Glutamatergic neuron (in vitro differentiated cells): ENCODE measurements around the gene UBE2E3. TPM values are rescaled to one million over a fixed set of nuclear protein-coding genes. Genes with fewer than 3 reads are reported as not detected.
"Not testable (repeated sequence)": the region's sequence is repeated elsewhere in the genome, so short reads cannot be mapped to it uniquely, and the experiment has no call there.

Experiments used
- DNase-seq: peaks from one replicate; pipeline ENCODE4 v3.0.0; 2022
- H3K27ac Mint-ChIP-seq: one replicate; pipeline ENCODE4 v1.8.0; 2020; ENCODE audit warnings: mild to moderate bottlenecking, mixed read lengths, inconsistent platforms; ENCODE audit not compliant: unreplicated experiment
- H3K27me3 Mint-ChIP-seq: one replicate; pipeline ENCODE4 v1.8.0; 2020; ENCODE audit warnings: mild to moderate bottlenecking, moderate library complexity, mixed read lengths, inconsistent platforms; ENCODE audit not compliant: unreplicated experiment
- H3K36me3 Mint-ChIP-seq: one replicate; pipeline ENCODE4 v1.8.0; 2020; ENCODE audit warnings: mild to moderate bottlenecking, mixed read lengths, inconsistent platforms; ENCODE audit not compliant: unreplicated experiment
- H3K4me1 Mint-ChIP-seq: one replicate; pipeline ENCODE4 v1.8.0; 2020; ENCODE audit warnings: mild to moderate bottlenecking, low read depth, mixed read lengths, inconsistent platforms; ENCODE audit not compliant: unreplicated experiment
- H3K4me3 Mint-ChIP-seq: one replicate; pipeline ENCODE4 v1.8.0; 2020; ENCODE audit warnings: mild to moderate bottlenecking, mixed read lengths, inconsistent platforms; ENCODE audit not compliant: unreplicated experiment
- H3K9me3 Mint-ChIP-seq: one replicate; pipeline ENCODE4 v1.8.0; 2020; ENCODE audit warnings: mild to moderate bottlenecking, moderate library complexity, mixed read lengths, inconsistent platforms; ENCODE audit not compliant: unreplicated experiment
- CTCF ChIP-seq: fragments of 200-600 bp; sonication (generic); IDR thresholded peaks from one replicate; pipeline ENCODE4 v1.5.0; 2021; ENCODE audit not compliant: partially characterized antibody, unreplicated experiment
- long read RNA-seq: library from polyadenylated mRNA; unstranded; transcript quantifications from one replicate; pipeline ENCODE4 v2.0.0, GENCODE V29; 2020; ENCODE audit not compliant: unreplicated experiment
- total RNA-seq: library from RNA; stranded (reverse); fragmentation: NEBNext Ultra II Directional; extraction: Animal tissue kit (Norgen Biotek cat#: 25700); gene quantifications from one replicate; pipeline ENCODE4 v1.2.1, GENCODE V29; 2021; ENCODE audit not compliant: unreplicated experiment

The UBE2E3 gene
- 294 TPM for total RNA-seq
- long read RNA-seq, transcript UBE2E3-212 (4 exons, 499 nt): minor isoform, 16 of 272 reads
- long read RNA-seq, transcript UBE2E3-209 (6 exons, 1,556 nt): minor isoform, 36 of 272 reads
- long read RNA-seq, transcript UBE2E3-202 (6 exons, 1,570 nt): major isoform, 111 of 272 reads
- long read RNA-seq, partial matches to known transcripts: 14 of 272 reads
- long read RNA-seq, other reads (novel, unspliced or antisense): 91 of 272 reads

- peaks cover 6% of the 10 kb centered on the region for H3K9me3 Mint-ChIP-seq
- H3K4me1 Mint-ChIP-seq: peaks cover 6% of the 10 kb centered on the region
- peak within 1 kb of the TSS; percentile 99 for H3K4me3 Mint-ChIP-seq
- H3K27ac Mint-ChIP-seq: peak within 1 kb of the TSS; percentile 98
- peaks cover 7% of the 10 kb centered on the region for H3K27me3 Mint-ChIP-seq
- H3K36me3 Mint-ChIP-seq: no peaks in the 10 kb centered on the region
- DNase-seq: peak; percentile 92
- peak; percentile 74 for TF ChIP-seq CTCF
These were observed at the start of gene UBE2E3 for GRCh38 chr2:180980106-180980942. UBE2E3 (plus strand) TSS chr2:180980605; CDS start chr2:180982043, 1,438 bp downstream.

- TF ChIP-seq CTCF: no peak
- Mint-ChIP-seq H3K4me1 (peaks cover 31% of the 10 kb centered on the region), H3K27me3 (no peaks in the 10 kb centered on the region), H3K36me3 (no peaks in the 10 kb centered on the region), H3K27ac (no peak overlapping the region), H3K4me3 (no peak overlapping the region), H3K9me3 (no peaks in the 10 kb centered on the region)
- no peak for DNase-seq
These were observed 48.6 kb upstream of the UBE2E3 start for GRCh38 chr2:180931841-180932240.

- H3K4me3 Mint-ChIP-seq: no peak overlapping the region
- no peak for DNase-seq
- H3K27me3 Mint-ChIP-seq: no peaks in the 10 kb centered on the region
- H3K4me1 Mint-ChIP-seq: peaks cover 23% of the 10 kb centered on the region
- no peak overlapping the region for H3K27ac Mint-ChIP-seq
- no peak for TF ChIP-seq CTCF
- H3K9me3 Mint-ChIP-seq: no peaks in the 10 kb centered on the region
- H3K36me3 Mint-ChIP-seq: no peaks in the 10 kb centered on the region
These were observed 47.1 kb upstream of the UBE2E3 start for GRCh38 chr2:180933332-180933731.

- Mint-ChIP-seq H3K27ac (no peak overlapping the region), H3K9me3 (no peaks in the 10 kb centered on the region)
These were observed 45.5 kb upstream of the UBE2E3 start for GRCh38 chr2:180934911-180935310.

GRCh38 chr2:180937480-180937879 is 42.9 kb upstream of the UBE2E3 start:
- DNase-seq: not testable (repeated sequence)
- H3K4me1 Mint-ChIP-seq: peaks cover 16% of the 10 kb centered on the region

More at GRCh38 chr2:180934911-180935310, 45.5 kb upstream of the UBE2E3 start:
- DNase-seq: no peak
- TF ChIP-seq CTCF: no peak
- no peaks in the 10 kb centered on the region for H3K27me3 Mint-ChIP-seq
- H3K36me3 Mint-ChIP-seq: no peaks in the 10 kb centered on the region
- no peak overlapping the region for H3K4me3 Mint-ChIP-seq
- H3K4me1 Mint-ChIP-seq: peaks cover 16% of the 10 kb centered on the region

More at GRCh38 chr2:180937480-180937879, 42.9 kb upstream of the UBE2E3 start:
- not testable (repeated sequence) for H3K27me3 Mint-ChIP-seq, H3K9me3 Mint-ChIP-seq, H3K27ac Mint-ChIP-seq, H3K36me3 Mint-ChIP-seq, H3K4me3 Mint-ChIP-seq
